H9 (cell line): ENCODE data around the gene CHN1. TPM values are rescaled to one million over a fixed set of nuclear protein-coding genes. Genes with fewer than 3 reads are reported as not detected.
A peak's percentile ranks its signal among the peaks of the same experiment; 100 is the strongest.

Experiments
- DNase-seq: peaks from one replicate; pipeline ENCODE4 v3.0.0-alpha.2; 2017
- H2AFZ ChIP-seq: one replicate; pipeline ENCODE4 v1.6.1; 2013; ENCODE audit warnings: mild to moderate bottlenecking, low read length, control low read depth, moderate library complexity
- H2AK5ac ChIP-seq: 2 replicates; pipeline ENCODE4 v1.6.1; 2013; ENCODE audit warnings: low read length, control low read depth, mixed read lengths; ENCODE audit not compliant: insufficient read length
- H2BK120ac ChIP-seq: one replicate; pipeline ENCODE4 v1.6.1; 2013; ENCODE audit warnings: low read depth, mild to moderate bottlenecking, low read length, control low read depth, inconsistent platforms; ENCODE audit not compliant: poor library complexity, severe bottlenecking
- H2BK12ac ChIP-seq: 2 replicates; pipeline ENCODE4 v1.6.1; 2013; ENCODE audit warnings: low read length, control low read depth, mixed read lengths, low read depth; ENCODE audit not compliant: insufficient read length
- H2BK15ac ChIP-seq: 2 replicates; pipeline ENCODE4 v1.6.1; 2013; ENCODE audit warnings: low read depth, low read length, control low read depth
- H2BK20ac ChIP-seq: one replicate; pipeline ENCODE4 v1.6.1; 2013; ENCODE audit warnings: low read depth, mild to moderate bottlenecking, low read length, control low read depth, inconsistent platforms; ENCODE audit not compliant: poor library complexity, severe bottlenecking
- H2BK5ac ChIP-seq: 2 replicates; pipeline ENCODE4 v1.6.1; 2013; ENCODE audit warnings: low read length, control low read depth, mixed read lengths; ENCODE audit not compliant: insufficient read length
- H3K14ac ChIP-seq: 2 replicates; pipeline ENCODE4 v1.6.1; 2013; ENCODE audit warnings: low read length, control low read depth; ENCODE audit not compliant: insufficient read depth
- H3K18ac ChIP-seq: 2 replicates; pipeline ENCODE4 v1.6.1; 2013; ENCODE audit warnings: low read depth, mild to moderate bottlenecking, mixed read lengths, low read length, control low read depth; ENCODE audit not compliant: insufficient read length
- H3K23ac ChIP-seq: 2 replicates; pipeline ENCODE4 v1.6.1; 2013; ENCODE audit warnings: low read length, control low read depth, mixed read lengths, low read depth; ENCODE audit not compliant: insufficient read length
- H3K23me2 ChIP-seq: 2 replicates; pipeline ENCODE4 v1.6.1; 2013; ENCODE audit warnings: low read depth, mild to moderate bottlenecking, mixed read lengths, low read length, control low read depth; ENCODE audit not compliant: insufficient read length, poor library complexity, severe bottlenecking
- H3K27ac ChIP-seq: 2 replicates; pipeline ENCODE4 v1.5.1; 2013; ENCODE audit warnings: low read length, control low read depth, mixed read lengths, low read depth; ENCODE audit not compliant: insufficient read length
- H3K27me3 ChIP-seq: 2 replicates; pipeline ENCODE4 v1.6.1; 2013; ENCODE audit warnings: low read length, control low read depth, inconsistent platforms; ENCODE audit not compliant: insufficient read depth
- H3K4ac ChIP-seq: 2 replicates; pipeline ENCODE4 v1.6.1; 2013; ENCODE audit warnings: low read depth, mild to moderate bottlenecking, control low read depth, inconsistent platforms, low read length, moderate library complexity
- H3K4me1 ChIP-seq: 2 replicates; pipeline ENCODE4 v1.6.1; 2013; ENCODE audit warnings: low read length, control low read depth, inconsistent platforms; ENCODE audit not compliant: insufficient read depth
- H3K4me2 ChIP-seq: 2 replicates; pipeline ENCODE4 v1.6.1; 2013; ENCODE audit warnings: low read length, control low read depth, mixed read lengths; ENCODE audit not compliant: insufficient read length, insufficient read depth
- H3K56ac ChIP-seq: 2 replicates; pipeline ENCODE4 v1.6.1; 2013; ENCODE audit warnings: low read depth, mild to moderate bottlenecking, mixed read lengths, low read length, control low read depth; ENCODE audit not compliant: insufficient read length
- H3K79me1 ChIP-seq: 2 replicates; pipeline ENCODE4 v1.6.1; 2013; ENCODE audit warnings: low read depth, mild to moderate bottlenecking, moderate library complexity, low read length, control low read depth, inconsistent platforms; ENCODE audit not compliant: insufficient read depth, poor library complexity, severe bottlenecking
- H3K79me2 ChIP-seq: 2 replicates; pipeline ENCODE4 v1.6.1; 2013; ENCODE audit warnings: low read length, control low read depth, inconsistent platforms; ENCODE audit not compliant: insufficient read depth
- H3K9ac ChIP-seq: 2 replicates; pipeline ENCODE4 v1.6.1; 2013; ENCODE audit warnings: low read length, control low read depth, mixed read lengths; ENCODE audit not compliant: insufficient read length; ENCODE audit errors: extremely low read depth
- H3K9me3 ChIP-seq: one replicate; pipeline ENCODE4 v1.6.1; 2013; ENCODE audit warnings: low read depth, low read length, inconsistent platforms; ENCODE audit not compliant: control insufficient read depth
- H3T11ph ChIP-seq: one replicate; pipeline ENCODE4 v1.6.1; 2013; ENCODE audit warnings: mild to moderate bottlenecking, low read length, control low read depth, inconsistent platforms
- H4K20me1 ChIP-seq: one replicate; pipeline ENCODE4 v1.6.1; 2013; ENCODE audit not compliant: control insufficient read depth, insufficient read length, insufficient read depth
- H4K5ac ChIP-seq: 2 replicates; pipeline ENCODE4 v1.6.1; 2013; ENCODE audit warnings: low read depth, mild to moderate bottlenecking, mixed read lengths, low read length, control low read depth; ENCODE audit not compliant: insufficient read length
- H4K8ac ChIP-seq: replicated peaks from 2 replicates; pipeline ENCODE4 v1.6.1; 2013; ENCODE audit warnings: low read length, control low read depth, mixed read lengths, low read depth; ENCODE audit not compliant: insufficient read length
- H4K91ac ChIP-seq: 2 replicates; pipeline ENCODE4 v1.6.1; 2013; ENCODE audit warnings: low read depth, mild to moderate bottlenecking, moderate library complexity, mixed read lengths, low read length, control low read depth; ENCODE audit not compliant: insufficient read length
- H3K27ac Mint-ChIP-seq, 3 experiments: 2 replicates in 2 of 3; 3 replicates in 1 of 3; pipeline ENCODE4 v1.8.0; 2020 to 2021; ENCODE audit warnings: mixed read lengths in 3 of 3, mild to moderate bottlenecking in 1 of 3, moderate library complexity in 1 of 3
- H3K27me3 Mint-ChIP-seq: 2 replicates; pipeline ENCODE4 v1.8.0; 2021; ENCODE audit warnings: low read depth, mild to moderate bottlenecking, moderate library complexity, mixed read lengths
- H3K36me3 Mint-ChIP-seq, 3 experiments: 2 replicates in 2 of 3; 3 replicates in 1 of 3; pipeline ENCODE4 v1.8.0; 2020 to 2021; ENCODE audit warnings: low read depth in 3 of 3, mixed read lengths in 3 of 3; ENCODE audit not compliant: insufficient read depth in 1 of 3
- H3K4me1 Mint-ChIP-seq, 2 experiments: 2 replicates each; pipeline ENCODE4 v1.8.0; 2020; ENCODE audit warnings: mixed read lengths in 2 of 2
- H3K4me3 Mint-ChIP-seq, 2 experiments: 2 replicates in 1 of 2; 3 replicates in 1 of 2; pipeline ENCODE4 v1.8.0; 2020 to 2021; ENCODE audit warnings: mild to moderate bottlenecking in 2 of 2, mixed read lengths in 2 of 2, moderate library complexity in 1 of 2
- H3K9me3 Mint-ChIP-seq, 2 experiments: 2 replicates in 1 of 2; 3 replicates in 1 of 2; pipeline ENCODE4 v1.8.0; 2020; ENCODE audit warnings: mild to moderate bottlenecking in 2 of 2, mixed read lengths in 2 of 2, moderate library complexity in 1 of 2
- WGBS: extraction: QIAGEN DNeasy Blood & Tissue Kit; methylation state at CpG from one replicate; pipeline ENCODE4 v1.1.7; 2013; ENCODE audit warnings: missing lambda C conversion rate, low lambda C conversion rate, mixed read lengths; ENCODE audit not compliant: insufficient read length; ENCODE audit errors: extremely low coverage; 5-methylcytosine and 5-hydroxymethylcytosine counted together
- total RNA-seq: library from RNA; stranded (reverse); gene quantifications from 2 replicates; pipeline ENCODE4 v1.2.1, GENCODE V29; 2021
- TF ChIP-seq, protein P1 (sequence below): fragments of 200-600 bp; sonication (generic); conservative IDR thresholded peaks from 3 replicates; pipeline ENCODE4 v1.8.0; 2021; ENCODE audit warnings: antibody characterized with exemption, mild to moderate bottlenecking

The CHN1 gene
- total RNA-seq, 1 experiment from 2014 or later = 33.9 TPM

DNA sequence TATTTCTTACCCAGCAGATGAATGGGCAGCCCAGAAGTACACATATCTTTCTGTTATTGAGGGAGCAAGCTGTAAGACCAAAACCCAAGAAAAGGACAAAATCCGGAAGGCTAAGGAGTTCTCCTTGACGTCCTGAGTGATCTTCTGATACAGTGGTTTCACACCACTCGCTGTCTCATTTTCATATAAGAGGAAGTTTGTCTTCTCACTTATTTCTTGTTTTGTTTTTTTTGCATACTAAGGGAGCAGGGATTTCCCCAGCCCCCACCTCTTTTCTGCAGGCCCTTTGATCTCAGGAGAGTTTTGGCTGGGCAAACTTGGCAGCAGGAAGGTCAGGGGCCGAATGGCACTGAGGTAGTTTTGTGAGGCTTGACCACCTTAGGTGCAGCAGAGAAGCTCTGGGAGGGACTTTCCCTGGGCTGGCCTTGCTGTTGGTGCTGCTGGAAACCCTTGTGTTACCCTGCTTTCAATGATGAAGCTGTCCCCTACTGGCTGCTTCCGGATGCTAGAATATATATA is 254.2 kb downstream of the CHN1 start:
- H3K9me3 Mint-ChIP-seq = no peaks in the 10 kb centered on the region
- Histone ChIP-seq H3K27me3 (no peaks in the 10 kb centered on the region), H3K9ac (no peak overlapping the region), H3K79me1 (no peaks in the 10 kb centered on the region), H4K20me1 (no peaks in the 10 kb centered on the region), H2BK20ac (no peak overlapping the region), H3K27ac (no peak overlapping the region), H3K23ac (no peak overlapping the region), H3K4ac (no peak overlapping the region), H3K4me1 (peaks cover 2% of the 10 kb centered on the region; the same call in 1 of the 2 replicates), H3K23me2 (no peaks in the 10 kb centered on the region), H3K14ac (no peak overlapping the region), H2AFZ (no peak overlapping the region), H3K9me3 (no peaks in the 10 kb centered on the region), H2AK5ac (no peak overlapping the region), H3T11ph (no peak overlapping the region), H2BK5ac (no peak overlapping the region), H4K5ac (no peak overlapping the region), H3K79me2 (no peaks in the 10 kb centered on the region), H2BK15ac (no peak overlapping the region), H4K8ac (no peak overlapping the region), H3K56ac (no peak overlapping the region), H2BK120ac (no peak overlapping the region), H3K4me2 (no peak overlapping the region), H4K91ac (no peak overlapping the region), H3K18ac (no peak overlapping the region), H2BK12ac (no peak overlapping the region)
- WGBS = no CpG with 5 or more reads among the region's 5 CpGs
- no peak for DNase-seq
- H3K27me3 Mint-ChIP-seq = no peaks in the 10 kb centered on the region
- no peaks in the 10 kb centered on the region; a peak in 1 of 7 replicates for H3K36me3 Mint-ChIP-seq
- no peak overlapping the region for H3K27ac Mint-ChIP-seq
- TF ChIP-seq, protein P1, sequence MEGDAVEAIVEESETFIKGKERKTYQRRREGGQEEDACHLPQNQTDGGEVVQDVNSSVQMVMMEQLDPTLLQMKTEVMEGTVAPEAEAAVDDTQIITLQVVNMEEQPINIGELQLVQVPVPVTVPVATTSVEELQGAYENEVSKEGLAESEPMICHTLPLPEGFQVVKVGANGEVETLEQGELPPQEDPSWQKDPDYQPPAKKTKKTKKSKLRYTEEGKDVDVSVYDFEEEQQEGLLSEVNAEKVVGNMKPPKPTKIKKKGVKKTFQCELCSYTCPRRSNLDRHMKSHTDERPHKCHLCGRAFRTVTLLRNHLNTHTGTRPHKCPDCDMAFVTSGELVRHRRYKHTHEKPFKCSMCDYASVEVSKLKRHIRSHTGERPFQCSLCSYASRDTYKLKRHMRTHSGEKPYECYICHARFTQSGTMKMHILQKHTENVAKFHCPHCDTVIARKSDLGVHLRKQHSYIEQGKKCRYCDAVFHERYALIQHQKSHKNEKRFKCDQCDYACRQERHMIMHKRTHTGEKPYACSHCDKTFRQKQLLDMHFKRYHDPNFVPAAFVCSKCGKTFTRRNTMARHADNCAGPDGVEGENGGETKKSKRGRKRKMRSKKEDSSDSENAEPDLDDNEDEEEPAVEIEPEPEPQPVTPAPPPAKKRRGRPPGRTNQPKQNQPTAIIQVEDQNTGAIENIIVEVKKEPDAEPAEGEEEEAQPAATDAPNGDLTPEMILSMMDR = peak; percentile 23; the same call in 1 of the 3 replicates
- H3K4me3 Mint-ChIP-seq = no peak overlapping the region
- peaks cover 17 to 27% of the 10 kb centered on the region in 2 experiments for H3K4me1 Mint-ChIP-seq
